ENCODE measurements around the gene ACACA. TPM values are rescaled to one million over a fixed set of nuclear protein-coding genes. Genes with fewer than 3 reads are reported as not detected.

ACACA gene
- total and polyA plus RNA-seq, 2 donors (not counting 3 experiments of a cell fraction or from before 2014, with no cell fraction given), result 55.3 to 124 TPM

GRCh38 chr17:37039269-37039668 lies 367.4 kb downstream of the ACACA start:
- TF ChIP-seq MAX (IDR thresholded peaks at IDR 0.05; ENCODE audit: insufficient read depth, insufficient read length) (no peak), GATA2 (IDR thresholded peaks at IDR 0.05; ENCODE audit: insufficient read depth, insufficient read length, low read depth, low read length) (no peak), JUN (IDR thresholded peaks at IDR 0.05; ENCODE audit: borderline replicate concordance, insufficient read depth, insufficient read length, low read depth) (no peak), CTCF (IDR thresholded peaks at IDR 0.05; ENCODE audit: extremely low read depth in 1 of 2, insufficient read depth in 1 of 2, low read depth in 1 of 2, low read length in 2 of 2) (no peak), POLR2A (IDR thresholded peaks at IDR 0.05; ENCODE audit: low read depth, low read length) (no peak), POLR2AphosphoS5 (IDR thresholded peaks at IDR 0.05; ENCODE audit: insufficient read depth, low read depth, low read length) (no peak), MYC (IDR thresholded peaks at IDR 0.05; ENCODE audit: low read depth, low read length) (no peak), FOS (IDR thresholded peaks at IDR 0.05; ENCODE audit: borderline replicate concordance, insufficient read depth, low read length) (no peak), EZH2 (IDR thresholded peaks at IDR 0.05; ENCODE audit: borderline replicate concordance, low read depth, low read length, severe bottlenecking) (no peak)
- no peak overlapping the region for H3K9ac ChIP-seq (replicated peaks; ENCODE audit: extremely low read depth, insufficient read depth, low read length)
- H3K9me3 ChIP-seq (replicated peaks; ENCODE audit: control insufficient read depth, insufficient read depth, low read length), result no peaks in the 10 kb centered on the region
- no TSS peak for BruUV-seq (replicated peaks)
- no peak overlapping the region for H3K4me2 ChIP-seq (ENCODE audit: insufficient read depth, low read length)
- dilution Hi-C loops (cut with MboI; ENCODE audit: extremely low pct_ligation_motif_present, low sequenced_read_pairs), result no loop called here
- H2AFZ ChIP-seq (ENCODE audit: low read depth, low read length), result no peak overlapping the region
- POLR2A ChIA-PET, result no interaction called here
- H4K20me1 ChIP-seq (replicated peaks; ENCODE audit: control insufficient read depth, extremely low read depth, insufficient read depth, low read length), result no peaks in the 10 kb centered on the region
- H3K79me2 ChIP-seq (ENCODE audit: control insufficient read depth, insufficient read depth, low read length), result no peaks in the 10 kb centered on the region
- no peaks in the 10 kb centered on the region for H3K36me3 ChIP-seq (ENCODE audit: control insufficient read depth in 2 of 2, extremely low read depth in 1 of 2, insufficient read depth in 2 of 2, low read length in 2 of 2)
- no peak overlapping the region for H3K4me3 ChIP-seq (replicated peaks in 1 of 3; ENCODE audit: insufficient read depth in 1 of 3, low read depth in 1 of 3, low read length in 3 of 3)
- no peaks in the 10 kb centered on the region for H3K9me1 ChIP-seq (replicated peaks; ENCODE audit: control insufficient read depth, extremely low read depth, insufficient read depth, low read length)
- intact Hi-C loops (cut with micrococcal nuclease), result no loop called here
- H3K27ac ChIP-seq (ENCODE audit: insufficient read depth, low read depth, low read length), result no peak overlapping the region
- DNase-seq (ENCODE audit: low read depth, low spot score) (no peak), FAIRE-seq (no peak)
- H3K27me3 ChIP-seq (ENCODE audit: control insufficient read depth in 2 of 2, insufficient read depth in 2 of 2, low read length in 2 of 2), result no peaks in the 10 kb centered on the region
- CTCF ChIA-PET, result interaction anchor here (1.3 to 3.8 kb wide), 2 partner anchors 9 to 436 kb away, joined by 3 to 15 read pairs; no protein-coding TSS in a partner anchor
- H3K4me1 ChIP-seq (ENCODE audit: control insufficient read depth, extremely low read depth, insufficient read depth, low read length), result no peaks in the 10 kb centered on the region

Data from endothelial cell of umbilical vein (primary cell).